Prostate gland (tissue), 2 donors: ENCODE measurements around the gene ZBTB16.

Experiments
- POLR2A ChIP-seq: fragments of 450-650 bp; IDR thresholded peaks from one replicate; pipeline ENCODE4 v1.6.1; 2016; ENCODE audit warnings: antibody characterized with exemption, mild to moderate bottlenecking
- TF ChIP-seq, protein P1 (sequence below), 4 experiments: fragments of 200-600 bp in 2 of 4; fragments of 450-650 bp in 2 of 4; sonication (generic) in 2 of 4; IDR thresholded peaks; 1 replicate in 3 of 4; 2 replicates in 1 of 4; pipeline ENCODE4 v1.5.1; 2016 to 2019; ENCODE audit warnings: antibody characterized with exemption in 4 of 4, mild to moderate bottlenecking in 2 of 4, moderate library complexity in 2 of 4

DNA sequence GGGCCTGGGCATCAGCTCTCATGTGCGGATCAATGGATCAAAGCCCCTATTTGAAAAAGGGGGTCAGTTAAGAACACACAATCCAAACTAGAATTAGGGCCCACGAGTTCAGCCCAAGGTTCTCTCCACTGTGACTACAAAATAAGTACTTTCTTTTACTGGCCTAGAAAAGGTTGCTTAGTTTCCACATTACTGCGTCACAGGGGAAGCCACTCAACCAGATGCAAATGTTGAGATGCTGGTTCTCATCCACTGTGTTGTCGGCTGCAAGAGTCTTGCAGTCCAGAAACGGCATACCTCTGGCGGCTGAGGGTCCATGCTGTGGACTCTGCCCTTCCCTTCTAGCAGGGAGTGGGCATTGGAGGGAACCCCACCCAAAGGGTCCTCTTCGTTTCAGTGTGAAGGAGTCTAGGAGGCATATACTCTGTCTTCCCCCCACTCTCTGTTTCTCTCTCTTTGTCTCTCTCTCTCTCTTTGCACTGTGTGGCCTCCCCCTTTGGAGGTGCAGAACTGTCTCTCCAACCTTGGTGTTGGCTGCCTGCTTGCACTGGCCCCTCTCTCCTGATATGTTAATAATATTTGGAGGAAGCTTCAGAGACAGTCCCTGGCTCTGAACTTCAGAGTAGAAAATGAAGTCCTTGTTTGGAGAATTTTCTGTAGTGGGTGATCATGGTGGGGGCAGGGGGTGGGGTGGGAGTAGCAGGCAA, 137.6 kb downstream of the ZBTB16 start:
- TF ChIP-seq, protein P1, sequence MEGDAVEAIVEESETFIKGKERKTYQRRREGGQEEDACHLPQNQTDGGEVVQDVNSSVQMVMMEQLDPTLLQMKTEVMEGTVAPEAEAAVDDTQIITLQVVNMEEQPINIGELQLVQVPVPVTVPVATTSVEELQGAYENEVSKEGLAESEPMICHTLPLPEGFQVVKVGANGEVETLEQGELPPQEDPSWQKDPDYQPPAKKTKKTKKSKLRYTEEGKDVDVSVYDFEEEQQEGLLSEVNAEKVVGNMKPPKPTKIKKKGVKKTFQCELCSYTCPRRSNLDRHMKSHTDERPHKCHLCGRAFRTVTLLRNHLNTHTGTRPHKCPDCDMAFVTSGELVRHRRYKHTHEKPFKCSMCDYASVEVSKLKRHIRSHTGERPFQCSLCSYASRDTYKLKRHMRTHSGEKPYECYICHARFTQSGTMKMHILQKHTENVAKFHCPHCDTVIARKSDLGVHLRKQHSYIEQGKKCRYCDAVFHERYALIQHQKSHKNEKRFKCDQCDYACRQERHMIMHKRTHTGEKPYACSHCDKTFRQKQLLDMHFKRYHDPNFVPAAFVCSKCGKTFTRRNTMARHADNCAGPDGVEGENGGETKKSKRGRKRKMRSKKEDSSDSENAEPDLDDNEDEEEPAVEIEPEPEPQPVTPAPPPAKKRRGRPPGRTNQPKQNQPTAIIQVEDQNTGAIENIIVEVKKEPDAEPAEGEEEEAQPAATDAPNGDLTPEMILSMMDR (IDR thresholded peaks at IDR 0.05): no peak
- no peak for TF ChIP-seq POLR2A
